PFSK-1 (cell line): ENCODE results near the gene GLT6D1.

Experiments
- FOXP2 ChIP-seq: optimal IDR thresholded peaks from 2 replicates; pipeline ENCODE3; 2011; ENCODE audit warnings: borderline replicate concordance, control low read depth, inconsistent platforms; ENCODE audit not compliant: insufficient read depth; ENCODE audit errors: extremely low read length, extremely low read depth
- SIN3A ChIP-seq: IDR thresholded peaks from 2 replicates; pipeline ENCODE4 v1.6.1; 2012; ENCODE audit warnings: mild to moderate bottlenecking, low read length, moderate library complexity, borderline replicate concordance; ENCODE audit not compliant: insufficient read depth
- TAF1 ChIP-seq: IDR thresholded peaks from 2 replicates; pipeline ENCODE4 v1.6.1; 2012; ENCODE audit warnings: low read length, control low read depth, borderline replicate concordance; ENCODE audit not compliant: insufficient read depth

- TF ChIP-seq SIN3A (no peak), TAF1 (no peak), FOXP2 (no peak)
Measured at GRCh38 chr9:135582966-135583687, 56.2 kb downstream of the GLT6D1 start.
